SU-DHL-6 (cell line): ENCODE data around the gene USP14.
"Not testable (repeated sequence)": the region's sequence is repeated elsewhere in the genome, so short reads cannot be mapped to it uniquely, and the experiment has no call there.

Source experiments
- H2AFZ ChIP-seq: fragments of 200-600 bp; sonication (generic); 2 replicates; pipeline ENCODE4 v1.6.1; 2014; ENCODE audit warnings: low read depth, mild to moderate bottlenecking, moderate library complexity, mixed read lengths, antibody characterized with exemption, low read length; ENCODE audit not compliant: severe bottlenecking
- H3F3A ChIP-seq: fragments of 200-600 bp; shearing (Covaris generic); 2 replicates; pipeline ENCODE4 v1.6.0; 2016; ENCODE audit warnings: antibody characterized with exemption, mild to moderate bottlenecking; ENCODE audit not compliant: insufficient read depth
- H3K27ac ChIP-seq: fragments of 200-600 bp; sonication (generic); 2 replicates; pipeline ENCODE4 v1.5.1; 2016; ENCODE audit warnings: low read depth, mild to moderate bottlenecking, low read length, moderate library complexity, mixed read lengths
- H3K27me3 ChIP-seq: fragments of 200-600 bp; sonication (generic), shearing (Covaris generic); 2 replicates; pipeline ENCODE4 v1.6.0; 2014; ENCODE audit warnings: mild to moderate bottlenecking, low read length
- H3K36me3 ChIP-seq: fragments of 200-600 bp; sonication (generic); 2 replicates; pipeline ENCODE4 v1.6.1; 2014; ENCODE audit warnings: mild to moderate bottlenecking, low read length, mixed read lengths
- H3K4me2 ChIP-seq: fragments of 300-600, 200-600 bp; shearing (Covaris generic), sonication (generic); 2 replicates; pipeline ENCODE4 v1.6.0; 2014; ENCODE audit warnings: low read length, low read depth, mild to moderate bottlenecking; ENCODE audit not compliant: poor library complexity, severe bottlenecking
- H3K4me3 ChIP-seq: fragments of 200-600 bp; sonication (generic); 2 replicates; pipeline ENCODE4 v1.5.1; 2014; ENCODE audit warnings: antibody characterized with exemption, low read length, mild to moderate bottlenecking, mixed read lengths; ENCODE audit not compliant: insufficient read depth, poor library complexity, severe bottlenecking
- H3K79me2 ChIP-seq: fragments of 200-600 bp; sonication (generic); 2 replicates; pipeline ENCODE4 v1.6.1; 2014; ENCODE audit warnings: mild to moderate bottlenecking, low read length, moderate library complexity; ENCODE audit not compliant: insufficient read depth
- H3K9ac ChIP-seq: fragments of 200-600 bp; sonication (generic); 2 replicates; pipeline ENCODE4 v1.7.0; 2014; ENCODE audit warnings: mild to moderate bottlenecking, low read length
- H3K9me2 ChIP-seq: fragments of 200-600 bp; sonication (generic); replicated peaks from 2 replicates; pipeline ENCODE4 v1.6.1; 2014; ENCODE audit warnings: low read length; ENCODE audit not compliant: insufficient read depth
- H3K9me3 ChIP-seq: fragments of 200-600 bp; sonication (generic); 2 replicates; pipeline ENCODE4 v1.6.1; 2014; ENCODE audit warnings: low read length, mixed read lengths; ENCODE audit not compliant: insufficient read depth
- H4K20me1 ChIP-seq: fragments of 200-600 bp; sonication (generic); 2 replicates; pipeline ENCODE4 v1.6.1; 2014; ENCODE audit warnings: low read depth, mild to moderate bottlenecking, antibody characterized with exemption, low read length, moderate library complexity, mixed read lengths
- CTCF ChIP-seq: fragments of 200-600 bp; sonication (generic); IDR thresholded peaks from one replicate; pipeline ENCODE4 v1.5.1; 2017; ENCODE audit warnings: antibody characterized with exemption, mild to moderate bottlenecking, low read length, moderate library complexity; ENCODE audit not compliant: insufficient read depth, poor library complexity, severe bottlenecking
- EZH2phosphoT487 ChIP-seq: fragments of 200-600 bp; sonication (generic), shearing (Covaris generic); conservative IDR thresholded peaks from 2 replicates; pipeline ENCODE4 v1.6.1; 2018; ENCODE audit warnings: mild to moderate bottlenecking, antibody characterized with exemption, low read length, moderate library complexity, mixed read lengths

The USP14 gene

GRCh38 chr18:158128-159036 lies at the start of gene USP14:
Gene USP14, plus strand, starts transcription at chr18:158557. Its CDS starts 142 bp downstream, at chr18:158699.
- peaks cover 5% of the 10 kb centered on the region; the same call in 1 of the 2 replicates for H3F3A ChIP-seq
- peak within 1 kb of the TSS; percentile 56 for H3K27ac ChIP-seq
- H4K20me1 ChIP-seq: peaks cover 12% of the 10 kb centered on the region; the same call in 1 of the 2 replicates
- TF ChIP-seq EZH2phosphoT487 (no peak), CTCF (no peak)
- H3K36me3 ChIP-seq: peaks cover 3% of the 10 kb centered on the region; the same call in 1 of the 2 replicates
- no peaks in the 10 kb centered on the region for H3K9me2 ChIP-seq
- H2AFZ ChIP-seq: peak within 1 kb of the TSS; percentile 77
- peaks cover 50% of the 10 kb centered on the region for H3K79me2 ChIP-seq
- H3K9me3 ChIP-seq: no peaks in the 10 kb centered on the region
- H3K27me3 ChIP-seq: no peaks in the 10 kb centered on the region
- H3K9ac ChIP-seq: peak within 1 kb of the TSS; percentile 96
- peak within 1 kb of the TSS; percentile 76 for H3K4me2 ChIP-seq
- peak within 1 kb of the TSS; percentile 78 for H3K4me3 ChIP-seq

GRCh38 chr18:108665-109063 lies 49.7 kb upstream of the USP14 start:
- H3K9ac ChIP-seq, H3K27ac ChIP-seq, H2AFZ ChIP-seq, H3K79me2 ChIP-seq, H3K27me3 ChIP-seq, H3K4me2 ChIP-seq, H3K4me3 ChIP-seq, H3F3A ChIP-seq, H4K20me1 ChIP-seq, H3K36me3 ChIP-seq, H3K9me3 ChIP-seq, H3K9me2 ChIP-seq: not testable (repeated sequence)

GRCh38 chr18:109130-109921 lies 49.0 kb upstream of the USP14 start:
- H3K9me3 ChIP-seq, H3F3A ChIP-seq, H3K9ac ChIP-seq, H3K27me3 ChIP-seq, H3K4me3 ChIP-seq, H3K4me2 ChIP-seq, H3K36me3 ChIP-seq, H3K27ac ChIP-seq, H3K9me2 ChIP-seq, H2AFZ ChIP-seq, H4K20me1 ChIP-seq, H3K79me2 ChIP-seq: not testable (repeated sequence)

GRCh38 chr18:109922-110261 lies 48.5 kb upstream of the USP14 start:
- H3K79me2 ChIP-seq, H3K27ac ChIP-seq, H3K36me3 ChIP-seq, H3K9ac ChIP-seq, H3F3A ChIP-seq, H3K9me2 ChIP-seq, H4K20me1 ChIP-seq, H2AFZ ChIP-seq, H3K27me3 ChIP-seq, H3K9me3 ChIP-seq, H3K4me2 ChIP-seq, H3K4me3 ChIP-seq: not testable (repeated sequence)

- not testable (repeated sequence) for H2AFZ ChIP-seq, H3K27ac ChIP-seq, H3K9me2 ChIP-seq, H3K4me2 ChIP-seq, H3F3A ChIP-seq, H4K20me1 ChIP-seq, H3K27me3 ChIP-seq, H3K36me3 ChIP-seq, H3K4me3 ChIP-seq, H3K9ac ChIP-seq, H3K9me3 ChIP-seq, H3K79me2 ChIP-seq
Measured at GRCh38 chr18:110351-111201, 47.8 kb upstream of the USP14 start.
